CD4-positive, alpha-beta T cell treated with Interferon gamma for 1 hour (primary cell): ENCODE results near the gene VAPB.

Source experiments
- DNase-seq: peaks from one replicate; pipeline ENCODE4 v3.0.0-alpha.2; 2020

Gene VAPB

DNA sequence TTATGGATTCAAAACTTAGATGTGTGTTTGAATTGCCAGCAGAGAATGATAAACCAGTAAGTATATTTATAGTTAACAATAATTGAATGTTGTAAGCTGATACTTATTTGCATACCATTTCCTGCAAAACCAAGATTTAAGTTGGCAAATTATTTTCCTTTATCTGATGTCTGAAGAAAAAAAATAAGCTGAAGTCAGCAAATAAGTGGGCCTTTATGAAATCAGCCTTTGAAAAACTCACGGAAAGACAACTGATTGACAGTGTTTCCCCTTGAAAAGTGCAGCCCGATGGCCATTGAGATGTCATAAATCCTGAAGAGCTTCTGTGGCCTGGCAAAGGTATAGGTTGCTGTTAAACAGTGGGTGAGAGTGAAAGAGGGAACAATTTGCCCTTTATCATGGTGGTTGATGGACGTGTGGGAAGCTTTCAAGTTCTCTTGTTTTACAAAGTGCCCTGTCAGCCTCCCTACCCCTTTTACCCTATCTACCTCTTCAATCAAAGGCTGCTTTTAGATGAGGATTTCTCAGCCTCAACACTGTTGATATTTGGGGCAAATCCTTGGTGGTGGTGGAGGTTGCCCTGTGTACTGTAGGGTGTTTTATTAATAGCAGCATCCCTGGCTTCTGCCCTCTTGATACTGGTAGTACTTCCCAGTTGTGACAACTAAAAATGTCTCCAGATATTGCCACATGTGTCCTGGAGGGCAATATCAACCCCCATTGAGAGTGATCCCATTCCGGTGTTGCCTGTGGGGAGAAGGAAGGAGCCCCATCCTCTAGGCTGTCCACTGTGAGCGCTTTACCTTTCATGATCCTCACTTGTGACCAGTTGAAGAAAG is 50.2 kb downstream of the VAPB start:
- DNase-seq: no peak

DNA sequence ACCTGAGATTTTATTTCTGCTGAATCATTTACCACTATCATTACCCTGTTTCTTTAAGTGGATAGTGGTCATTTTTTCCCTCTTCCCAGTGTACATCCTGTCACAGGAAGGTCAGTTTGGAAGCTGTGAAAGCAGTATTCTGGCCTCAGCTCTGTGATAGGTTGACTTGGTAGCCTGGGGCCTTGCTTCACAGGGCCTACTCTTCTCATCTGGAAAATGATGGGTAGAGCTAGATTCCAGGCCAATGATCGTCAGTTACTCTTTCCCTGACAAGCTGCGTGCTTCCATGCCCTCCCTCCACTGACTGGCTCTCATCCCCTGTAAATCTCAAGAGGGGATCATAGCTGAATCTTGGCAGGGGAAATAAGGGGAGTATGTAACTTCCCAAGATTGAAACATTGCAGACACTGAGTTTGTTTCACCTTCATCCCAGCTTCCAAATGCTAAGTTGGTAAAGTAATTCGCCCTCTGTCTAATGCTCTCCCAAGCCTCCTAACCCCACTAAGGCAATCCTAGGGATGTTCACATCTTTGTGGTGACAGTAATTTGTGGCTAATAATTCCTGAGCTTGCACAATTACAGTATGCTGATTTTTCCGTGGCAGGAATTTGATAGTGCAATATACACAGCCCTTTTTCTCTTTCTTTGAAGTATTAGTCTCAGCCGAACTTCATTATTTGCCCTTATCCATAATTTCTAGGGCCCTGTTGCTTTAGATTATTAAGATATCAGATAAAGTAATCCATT is 51.2 kb downstream of the VAPB start:
- DNase-seq: no peak

GRCh38 chr20:58441723-58442122 is 52.7 kb downstream of the VAPB start:
- DNase-seq: no peak

DNA sequence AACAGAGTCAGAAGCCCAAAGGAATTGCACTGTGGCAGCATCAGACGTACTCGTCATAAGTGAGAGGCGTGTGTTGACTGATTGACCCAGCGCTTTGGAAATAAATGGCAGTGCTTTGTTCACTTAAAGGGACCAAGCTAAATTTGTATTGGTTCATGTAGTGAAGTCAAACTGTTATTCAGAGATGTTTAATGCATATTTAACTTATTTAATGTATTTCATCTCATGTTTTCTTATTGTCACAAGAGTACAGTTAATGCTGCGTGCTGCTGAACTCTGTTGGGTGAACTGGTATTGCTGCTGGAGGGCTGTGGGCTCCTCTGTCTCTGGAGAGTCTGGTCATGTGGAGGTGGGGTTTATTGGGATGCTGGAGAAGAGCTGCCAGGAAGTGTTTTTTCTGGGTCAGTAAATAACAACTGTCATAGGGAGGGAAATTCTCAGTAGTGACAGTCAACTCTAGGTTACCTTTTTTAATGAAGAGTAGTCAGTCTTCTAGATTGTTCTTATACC is 55.8 kb downstream of the VAPB start:
- DNase-seq: no peak

DNA sequence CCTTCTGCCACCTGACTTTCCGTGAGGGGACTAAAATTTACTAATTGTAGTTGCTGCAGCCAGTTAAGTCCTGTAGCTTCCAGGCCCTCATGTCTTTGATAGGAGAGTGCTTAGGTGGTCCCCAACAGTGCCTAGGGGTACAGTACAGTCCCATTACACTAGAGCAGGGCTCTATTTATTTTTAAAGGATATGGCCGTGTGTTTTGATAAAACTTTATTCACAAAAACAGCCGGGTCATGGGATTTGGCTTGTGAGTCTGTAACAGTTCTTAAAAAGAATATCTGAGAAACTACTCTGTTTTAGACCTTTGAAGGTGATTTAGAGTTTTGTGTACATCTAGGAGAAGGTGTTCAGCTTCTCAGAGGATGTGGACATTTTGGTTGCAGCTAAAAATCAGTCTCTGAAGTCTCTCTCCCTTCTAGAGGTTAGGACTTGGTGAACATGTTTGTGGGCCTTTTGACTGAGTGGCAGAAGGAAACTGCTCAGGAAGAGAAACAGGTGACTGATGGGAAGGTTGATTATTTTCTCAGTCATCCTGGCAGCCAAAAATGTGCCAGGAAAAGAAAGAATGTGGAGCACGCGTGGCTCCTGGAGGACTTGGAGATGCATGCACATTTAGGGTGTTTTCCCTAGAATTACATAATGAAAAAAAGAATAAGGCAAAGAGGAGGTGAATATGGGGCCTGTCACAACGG is 57.4 kb downstream of the VAPB start:
- DNase-seq: no peak

DNA sequence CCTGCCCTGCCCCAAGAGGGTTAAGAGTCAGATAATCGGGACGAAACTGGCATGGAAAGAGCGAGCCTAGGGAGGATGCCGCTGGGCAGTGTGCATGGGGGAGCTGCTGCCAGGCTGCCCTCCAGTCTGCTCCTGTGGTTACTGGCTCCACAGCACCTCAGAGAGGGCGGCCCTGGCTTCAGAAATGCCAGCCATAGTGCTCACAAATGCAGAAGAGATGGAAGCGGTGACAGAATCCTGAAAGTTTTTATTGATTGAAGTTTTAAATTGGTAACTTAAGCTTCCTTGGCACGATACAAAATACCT is 57.9 kb downstream of the VAPB start:
- DNase-seq: no peak

DNA sequence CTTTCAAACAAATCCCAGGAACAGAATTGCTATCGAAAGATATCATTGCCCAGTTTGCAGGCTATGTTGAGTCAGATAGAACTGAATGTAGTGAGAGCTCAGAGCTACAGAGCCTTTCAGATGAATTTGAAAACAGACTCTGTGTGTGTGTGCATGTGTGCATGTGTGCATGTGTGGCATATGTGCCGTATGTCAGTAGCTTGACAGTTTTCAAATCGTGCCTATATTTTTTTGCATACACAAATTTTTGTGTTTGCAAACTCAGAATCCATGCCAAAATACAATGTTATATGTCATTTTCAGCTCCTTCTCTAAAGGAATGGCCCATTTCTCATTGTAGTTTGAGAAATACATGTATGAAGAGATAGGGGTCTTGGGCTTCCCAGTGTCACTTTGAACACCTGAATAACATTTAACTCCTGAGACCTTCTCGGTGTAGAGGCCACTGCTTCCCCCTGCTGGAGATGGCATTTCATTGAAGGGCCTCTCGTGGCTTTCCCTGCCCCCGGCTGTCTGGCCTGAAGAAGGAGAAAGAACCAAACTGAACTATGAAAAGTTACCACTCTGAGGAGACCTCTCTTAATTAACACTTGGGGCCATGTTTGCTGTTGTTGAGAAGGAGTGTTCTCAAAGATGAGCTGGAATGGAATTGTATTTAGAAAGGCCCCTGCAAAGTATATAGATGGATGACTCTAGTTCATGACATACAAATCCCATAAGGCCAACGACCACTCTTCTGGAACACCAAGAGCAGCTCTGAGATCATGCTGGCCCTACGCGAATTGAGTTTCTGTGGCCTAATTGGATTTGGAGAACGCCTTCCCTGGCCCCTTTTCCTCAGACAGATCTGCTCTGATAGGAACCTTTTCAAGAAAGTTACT is 58.7 kb downstream of the VAPB start:
- DNase-seq: peak; percentile 32

- DNase-seq: no peak
These were observed 59.9 kb downstream of the VAPB start for GRCh38 chr20:58448958-58449357.

- DNase-seq: no peak
These were observed 60.7 kb downstream of the VAPB start for GRCh38 chr20:58449681-58450221.

GRCh38 chr20:58450254-58450653 is 61.2 kb downstream of the VAPB start:
- DNase-seq: no peak

GRCh38 chr20:58452667-58453255 is 63.7 kb downstream of the VAPB start:
- DNase-seq: no peak

DNA sequence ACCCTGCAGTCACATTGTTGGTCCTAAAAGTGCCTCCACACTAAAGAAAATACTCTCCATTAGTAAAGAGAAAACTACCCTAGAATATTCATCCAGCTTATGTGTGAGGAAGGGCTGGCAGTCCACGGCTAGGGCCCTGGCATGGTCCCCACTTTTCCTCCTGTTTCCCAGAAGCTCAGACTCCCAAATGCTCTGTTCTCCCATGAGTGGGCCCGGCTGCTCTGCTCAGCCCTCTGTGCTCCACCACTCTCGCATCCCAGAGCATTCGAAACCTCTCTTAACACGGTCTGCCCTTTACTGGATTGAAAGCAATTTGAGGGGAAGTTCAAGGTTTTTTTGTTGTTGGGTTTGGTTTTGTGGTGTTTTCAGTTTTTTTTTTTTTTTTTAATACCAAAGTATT is 64.4 kb downstream of the VAPB start:
- no peak for DNase-seq

DNA sequence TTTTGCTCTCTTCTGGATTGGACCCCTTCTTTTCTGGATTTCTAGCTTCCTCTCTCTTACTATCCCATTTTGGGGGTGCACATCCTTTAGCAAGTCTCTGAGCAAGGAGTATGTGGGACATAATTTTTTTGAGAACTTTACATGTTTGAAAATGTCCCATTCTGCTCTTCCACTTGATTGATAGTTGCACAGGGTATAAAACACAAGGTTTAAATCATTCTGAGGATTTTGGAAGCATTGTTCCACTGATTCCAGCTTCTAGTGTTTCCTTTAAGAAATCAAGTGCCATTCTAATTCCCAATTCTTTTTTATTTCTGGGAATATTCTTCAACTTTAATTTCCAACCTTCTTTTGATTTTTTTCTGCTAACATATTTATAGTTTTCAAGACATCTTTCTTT is 65.4 kb downstream of the VAPB start:
- no peak for DNase-seq

DNA sequence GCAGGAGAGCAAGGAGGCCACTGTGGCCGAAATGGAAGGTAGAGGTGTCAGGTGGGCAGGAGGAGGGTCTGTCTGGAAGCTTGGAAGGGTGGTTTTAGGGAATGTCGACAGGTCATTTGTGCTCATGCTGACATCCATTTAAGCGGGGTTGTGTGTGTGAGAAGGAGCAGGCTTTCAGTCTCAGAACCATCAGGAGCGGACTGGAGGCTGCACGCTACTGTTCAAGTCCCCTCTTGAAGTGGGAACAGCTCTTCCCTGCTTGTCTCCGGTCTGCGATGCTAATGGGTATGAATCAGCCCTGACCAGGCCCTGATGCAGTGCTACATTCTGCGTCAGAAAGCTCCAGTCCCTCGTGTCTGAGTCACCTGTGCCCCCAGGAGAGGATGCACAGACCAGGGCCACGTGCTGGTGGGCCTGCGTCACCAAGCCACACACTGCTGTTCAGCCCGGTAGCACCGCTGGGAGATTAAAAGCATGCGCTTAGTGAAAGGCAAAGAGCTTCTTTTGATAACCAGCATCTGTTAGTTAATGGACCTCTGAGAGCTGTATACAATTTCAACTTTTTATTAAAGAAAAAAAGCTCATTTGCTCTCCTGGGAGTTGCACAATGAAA is 68.2 kb downstream of the VAPB start:
- DNase-seq: no peak

GRCh38 chr20:58458342-58459057 is 69.5 kb downstream of the VAPB start:
- peak; percentile 9 for DNase-seq

- no peak for DNase-seq
These were observed 70.2 kb downstream of the VAPB start for GRCh38 chr20:58459058-58459750.

DNA sequence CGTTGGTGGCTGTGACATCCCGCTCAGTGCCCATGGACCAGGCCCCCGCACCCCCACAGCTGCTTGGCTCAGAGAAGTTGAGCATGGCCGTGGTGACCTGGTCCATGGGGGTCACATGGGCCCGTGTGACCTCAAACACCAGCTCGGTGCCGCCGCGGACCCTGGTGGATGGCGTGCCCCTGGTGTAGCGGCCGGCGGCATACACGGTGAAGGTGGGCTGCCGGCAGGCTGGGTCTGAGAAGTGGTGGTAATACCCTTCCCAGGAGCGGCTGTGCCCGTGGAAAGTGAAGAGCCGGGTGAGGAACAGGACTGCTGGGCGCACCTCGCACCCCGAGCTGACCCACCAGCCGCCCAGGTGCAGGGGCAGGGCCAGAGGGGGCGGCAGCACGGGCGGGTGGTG is 72.1 kb downstream of the VAPB start:
- DNase-seq: no peak

DNA sequence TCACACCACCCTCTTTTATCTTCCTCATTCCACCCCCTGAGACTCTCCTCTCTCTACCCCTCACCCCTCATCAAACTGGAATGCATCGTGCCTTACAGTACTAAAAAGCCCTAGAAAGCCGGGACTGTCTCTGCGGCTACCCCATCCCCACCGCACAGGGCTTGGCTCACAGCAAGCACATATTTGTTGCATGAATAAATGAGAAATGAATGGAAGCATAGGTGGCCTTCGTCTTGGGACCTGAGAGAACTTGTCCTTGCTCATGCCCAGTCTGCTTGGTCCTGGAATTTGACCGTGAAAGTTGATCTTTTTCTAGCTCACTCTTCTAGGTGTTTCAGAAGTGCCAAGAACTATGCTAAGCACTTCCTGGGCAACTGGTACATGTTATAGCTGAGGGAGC is 72.9 kb downstream of the VAPB start:
- DNase-seq: no peak

GRCh38 chr20:58463256-58463655 is 74.2 kb downstream of the VAPB start:
- DNase-seq: no peak

DNA sequence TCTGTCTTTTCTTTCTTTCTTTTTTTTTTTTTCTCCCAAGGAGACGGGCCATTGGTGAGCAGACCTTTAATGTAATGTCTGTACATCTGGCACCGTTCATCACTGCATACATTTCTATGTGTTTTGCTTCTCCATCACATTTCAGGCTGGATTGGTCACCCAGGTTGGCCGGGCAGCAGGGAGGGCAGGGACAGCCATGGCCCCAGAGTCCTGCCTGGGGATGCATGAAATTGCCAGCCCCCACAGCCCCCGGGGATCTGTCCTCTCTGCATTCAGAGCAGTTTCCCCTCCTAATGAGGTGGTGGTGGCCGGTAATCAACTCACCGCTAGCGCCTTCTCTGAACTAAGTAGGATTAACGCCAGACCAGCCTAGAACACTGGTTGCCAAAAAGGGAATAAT is 75.8 kb downstream of the VAPB start:
- no peak for DNase-seq
